ENCODE results near the gene ZNF45.
"Not testable (repeated sequence)": the region's sequence is repeated elsewhere in the genome, so short reads cannot be mapped to it uniquely, and the experiment has no call there.

The ZNF45 gene

GRCh38 chr19:43934985-43935708, at the start of gene ZNF45:
Gene ZNF45 (minus strand): TSS chr19:43935282. CDS start chr19:43922185, 13,097 bp downstream.
- peak; percentile 92 for DNase-seq

GRCh38 chr19:43984687-43985000, 49.6 kb upstream of the ZNF45 start:
- peak; percentile 5 for DNase-seq

- DNase-seq, result peak; percentile 79
Measured at GRCh38 chr19:43983912-43984686, 49.0 kb upstream of the ZNF45 start, which contains the start of gene ZNF155. Gene ZNF155 (plus strand): TSS chr19:43984188. CDS start chr19:43988544, 4,356 bp downstream.

GRCh38 chr19:43983544-43983911, 48.4 kb upstream of the ZNF45 start:
- no peak for DNase-seq

- no peak for DNase-seq
Measured at GRCh38 chr19:43976732-43977131, 41.6 kb upstream of the ZNF45 start.

- no peak for DNase-seq
Measured at GRCh38 chr19:43966079-43966694, 31.1 kb upstream of the ZNF45 start.

- DNase-seq, result no peak
Measured at GRCh38 chr19:43960411-43960810, 25.3 kb upstream of the ZNF45 start.

GRCh38 chr19:43957891-43958290, 22.8 kb upstream of the ZNF45 start:
- no peak for DNase-seq

- no peak for DNase-seq
Measured at GRCh38 chr19:43956827-43957226, 21.7 kb upstream of the ZNF45 start.

GRCh38 chr19:43950834-43951645, 16.0 kb upstream of the ZNF45 start, which contains the start of gene ZNF221:
Gene ZNF221 (plus strand): TSS chr19:43951228. CDS start chr19:43962727, 11,499 bp downstream.
- DNase-seq, result peak; percentile 77

- not testable (repeated sequence) for DNase-seq
Measured at GRCh38 chr19:43949803-43950202, 14.7 kb upstream of the ZNF45 start.

GRCh38 chr19:43947412-43947811, 12.3 kb upstream of the ZNF45 start:
- DNase-seq, result not testable (repeated sequence)

- no peak for DNase-seq
Measured at GRCh38 chr19:43941209-43941608, 6.1 kb upstream of the ZNF45 start.

- no peak for DNase-seq
Measured at GRCh38 chr19:43940719-43941118, 5.6 kb upstream of the ZNF45 start.

- DNase-seq, result no peak
Measured at GRCh38 chr19:43939557-43940260, 4.6 kb upstream of the ZNF45 start.

- no peak for DNase-seq
Measured at GRCh38 chr19:43936188-43936587, 1.1 kb upstream of the ZNF45 start.

- DNase-seq, result no peak
Measured at GRCh38 chr19:43934055-43934984, 762 bp downstream of the ZNF45 start.

GRCh38 chr19:43928820-43929219, 6.3 kb downstream of the ZNF45 start:
- no peak for DNase-seq

- DNase-seq, result no peak
Measured at GRCh38 chr19:43923875-43924274, 11.2 kb downstream of the ZNF45 start.

- no peak for DNase-seq
Measured at GRCh38 chr19:43914051-43914450, 21.0 kb downstream of the ZNF45 start.

- no peak for DNase-seq
Measured at GRCh38 chr19:43913383-43913782, 21.7 kb downstream of the ZNF45 start.

Measured in stimulated activated CD4-positive, alpha-beta T cell treated with anti-CD3 and anti-CD28 coated beads, Interleukin-15, amount 100 ng/mL, for 24 hours (primary cell).